HG03571 (cell line): ENCODE results near the gene SMYD2.

Experiments used
- ATAC-seq: cut with Tn5 transposase; IDR thresholded peaks from one replicate; pipeline ENCODE4 v1.9.1; 2021; ENCODE audit not compliant: unreplicated experiment

The SMYD2 gene

GRCh38 chr1:214281021-214281719 lies at the start of gene SMYD2:
SMYD2 (plus strand) TSS chr1:214281159; CDS start chr1:214281255, 96 bp downstream.
- peak; percentile 72 for ATAC-seq

GRCh38 chr1:214233856-214234634 lies 46.9 kb upstream of the SMYD2 start:
- no peak for ATAC-seq

- ATAC-seq: no peak
Observed at GRCh38 chr1:214234635-214235025, 46.3 kb upstream of the SMYD2 start.

GRCh38 chr1:214236477-214236876 lies 44.5 kb upstream of the SMYD2 start:
- no peak for ATAC-seq

GRCh38 chr1:214241060-214241459 lies 39.9 kb upstream of the SMYD2 start:
- ATAC-seq: no peak

GRCh38 chr1:214244252-214244651 lies 36.7 kb upstream of the SMYD2 start:
- no peak for ATAC-seq

- no peak for ATAC-seq
Observed at GRCh38 chr1:214244841-214245240, 36.1 kb upstream of the SMYD2 start.

- no peak for ATAC-seq
Observed at GRCh38 chr1:214247501-214248041, 33.4 kb upstream of the SMYD2 start.

GRCh38 chr1:214248311-214249085 lies 32.5 kb upstream of the SMYD2 start:
- ATAC-seq: no peak

- no peak for ATAC-seq
Observed at GRCh38 chr1:214249651-214250050, 31.3 kb upstream of the SMYD2 start.

- ATAC-seq: no peak
Observed at GRCh38 chr1:214251354-214251753, 29.6 kb upstream of the SMYD2 start.

GRCh38 chr1:214255509-214255908 lies 25.4 kb upstream of the SMYD2 start:
- ATAC-seq: no peak

GRCh38 chr1:214259353-214259977 lies 21.5 kb upstream of the SMYD2 start:
- ATAC-seq: no peak

GRCh38 chr1:214260561-214261205 lies 20.3 kb upstream of the SMYD2 start:
- ATAC-seq: no peak

GRCh38 chr1:214261206-214262123 lies 19.5 kb upstream of the SMYD2 start:
- ATAC-seq: peak; percentile 91

GRCh38 chr1:214264196-214264595 lies 16.8 kb upstream of the SMYD2 start:
- ATAC-seq: no peak

GRCh38 chr1:214264976-214265375 lies 16.0 kb upstream of the SMYD2 start:
- no peak for ATAC-seq

- ATAC-seq: no peak
Observed at GRCh38 chr1:214270097-214270650, 10.8 kb upstream of the SMYD2 start.
